Ascending aorta (tissue), 2 donors: ENCODE measurements around the gene RASSF10. TPM values are rescaled to one million over a fixed set of nuclear protein-coding genes. Genes with fewer than 3 reads are reported as not detected.

Experiments
- DNase-seq, 2 donors: peaks; one replicate each; pipeline ENCODE4 v3.0.0-alpha.2; 2019; ENCODE audit warnings: low spot score in 2 of 2
- H3K27ac ChIP-seq, 2 donors: fragments of 200-600 bp; sonication (generic); one replicate each; pipeline ENCODE4 v1.5.1; 2016 to 2017; ENCODE audit warnings: mild to moderate bottlenecking in 1 of 2
- H3K27me3 ChIP-seq: fragments of 200-600 bp; sonication (generic); one replicate; pipeline ENCODE4 v1.5.1; 2017
- H3K36me3 ChIP-seq, 2 donors: fragments of 200-600 bp; sonication (generic); one replicate each; pipeline ENCODE4 v1.5.1; 2016
- H3K4me1 ChIP-seq, 2 donors: fragments of 200-600 bp; sonication (generic); one replicate each; pipeline ENCODE4 v1.5.1; 2016 to 2017; ENCODE audit warnings: mild to moderate bottlenecking in 1 of 2
- H3K4me3 ChIP-seq, 2 donors: fragments of 200-600 bp; sonication (generic); one replicate each; pipeline ENCODE4 v1.5.1; 2016 to 2017; ENCODE audit warnings: mild to moderate bottlenecking in 1 of 2
- H3K9me3 ChIP-seq, 2 donors: fragments of 200-600 bp; sonication (generic); one replicate each; pipeline ENCODE4 v1.5.1; 2016
- intact Hi-C: fragments of 100-400 bp; cut with DNase I; formaldehyde crosslinking; loops from one replicate; pipeline ENCODE4 v1.15.1; 2023
- total RNA-seq: library from RNA; depleted of rRNA; stranded (reverse); fragments of >200 nt; gene quantifications from one replicate; pipeline ENCODE4 v1.1.0, GENCODE V29; 2016
- TF ChIP-seq, protein P1 (sequence below), 3 experiments: fragments of 200-600 bp in 2 of 3; fragments of 450-650 bp in 1 of 3; sonication (generic) in 2 of 3; IDR thresholded peaks; one replicate each; pipeline ENCODE4 v1.5.1; 2016 to 2019; ENCODE audit warnings: antibody characterized with exemption in 3 of 3, mild to moderate bottlenecking in 1 of 3, moderate library complexity in 1 of 3

Gene RASSF10
- total RNA-seq, 1 donor from 2014 or later, result not detected

DNA sequence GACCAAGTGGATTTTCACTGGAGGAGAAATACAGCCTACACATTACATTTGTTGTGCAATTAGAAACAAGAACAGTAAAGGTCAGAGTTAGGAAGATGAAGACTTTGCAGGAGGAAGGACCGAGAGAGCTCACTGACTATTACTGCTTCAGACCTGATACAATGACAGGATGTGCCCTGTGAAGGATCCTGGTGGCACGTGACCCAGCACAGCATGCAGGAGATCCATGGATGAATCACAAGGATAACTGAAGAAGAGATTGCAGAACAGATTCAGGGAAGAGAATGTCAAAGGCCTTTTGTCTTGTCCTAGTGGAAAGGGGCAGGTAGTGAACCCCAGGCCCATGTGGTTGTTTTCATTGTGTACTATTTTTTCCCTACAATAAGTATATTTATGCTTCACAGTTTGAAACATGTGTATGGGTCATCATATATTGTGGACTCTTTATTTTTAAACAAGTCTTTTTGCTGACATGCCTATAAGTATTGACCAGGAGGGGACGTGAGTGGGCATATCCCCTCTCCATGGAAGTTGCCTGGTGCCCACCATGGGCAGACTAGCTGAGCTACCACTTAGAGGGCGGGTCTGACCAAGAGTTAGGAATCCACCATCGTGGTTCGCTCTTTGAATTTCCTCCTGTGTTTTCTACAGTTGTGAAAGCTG is 44.3 kb downstream of the RASSF10 start:
- Histone ChIP-seq H3K27ac (no peak overlapping the region), H3K27me3 (no peaks in the 10 kb centered on the region), H3K4me1 (no peaks in the 10 kb centered on the region), H3K4me3 (no peak overlapping the region), H3K9me3 (no peaks in the 10 kb centered on the region), H3K36me3 (no peaks in the 10 kb centered on the region)
- intact Hi-C loops, result no loop called here
- TF ChIP-seq, protein P1, sequence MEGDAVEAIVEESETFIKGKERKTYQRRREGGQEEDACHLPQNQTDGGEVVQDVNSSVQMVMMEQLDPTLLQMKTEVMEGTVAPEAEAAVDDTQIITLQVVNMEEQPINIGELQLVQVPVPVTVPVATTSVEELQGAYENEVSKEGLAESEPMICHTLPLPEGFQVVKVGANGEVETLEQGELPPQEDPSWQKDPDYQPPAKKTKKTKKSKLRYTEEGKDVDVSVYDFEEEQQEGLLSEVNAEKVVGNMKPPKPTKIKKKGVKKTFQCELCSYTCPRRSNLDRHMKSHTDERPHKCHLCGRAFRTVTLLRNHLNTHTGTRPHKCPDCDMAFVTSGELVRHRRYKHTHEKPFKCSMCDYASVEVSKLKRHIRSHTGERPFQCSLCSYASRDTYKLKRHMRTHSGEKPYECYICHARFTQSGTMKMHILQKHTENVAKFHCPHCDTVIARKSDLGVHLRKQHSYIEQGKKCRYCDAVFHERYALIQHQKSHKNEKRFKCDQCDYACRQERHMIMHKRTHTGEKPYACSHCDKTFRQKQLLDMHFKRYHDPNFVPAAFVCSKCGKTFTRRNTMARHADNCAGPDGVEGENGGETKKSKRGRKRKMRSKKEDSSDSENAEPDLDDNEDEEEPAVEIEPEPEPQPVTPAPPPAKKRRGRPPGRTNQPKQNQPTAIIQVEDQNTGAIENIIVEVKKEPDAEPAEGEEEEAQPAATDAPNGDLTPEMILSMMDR (IDR thresholded peaks at IDR 0.05), result no peak
- no peak for DNase-seq

DNA sequence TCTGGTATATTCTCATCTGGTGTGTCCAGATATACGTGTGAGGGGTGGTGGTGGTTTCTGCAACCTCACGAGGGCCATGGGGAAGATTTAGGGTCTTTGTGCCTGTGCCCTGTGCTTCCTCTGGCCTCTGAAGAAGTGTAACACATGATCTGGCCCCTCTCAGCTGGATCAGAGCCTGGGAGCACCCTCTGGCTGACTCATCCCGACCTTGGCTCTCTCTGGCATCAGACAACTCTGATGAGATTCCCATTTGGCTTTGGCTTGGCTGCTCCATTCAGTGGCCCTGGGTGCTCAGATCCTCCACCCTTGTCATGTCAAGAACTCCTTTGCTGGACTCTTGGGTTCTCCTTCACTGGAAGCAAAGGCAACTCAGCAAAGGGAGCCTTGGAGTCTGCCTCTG is 45.2 kb downstream of the RASSF10 start:
- no peak overlapping the region for H3K4me3 ChIP-seq
- H3K9me3 ChIP-seq, result no peaks in the 10 kb centered on the region
- H3K27me3 ChIP-seq, result no peaks in the 10 kb centered on the region
- no peaks in the 10 kb centered on the region for H3K4me1 ChIP-seq
- H3K36me3 ChIP-seq, result no peaks in the 10 kb centered on the region
- TF ChIP-seq, protein P1 (IDR thresholded peaks at IDR 0.05), result no peak
- intact Hi-C loops, result no loop called here
- no peak for DNase-seq
- H3K27ac ChIP-seq, result no peak overlapping the region

DNA sequence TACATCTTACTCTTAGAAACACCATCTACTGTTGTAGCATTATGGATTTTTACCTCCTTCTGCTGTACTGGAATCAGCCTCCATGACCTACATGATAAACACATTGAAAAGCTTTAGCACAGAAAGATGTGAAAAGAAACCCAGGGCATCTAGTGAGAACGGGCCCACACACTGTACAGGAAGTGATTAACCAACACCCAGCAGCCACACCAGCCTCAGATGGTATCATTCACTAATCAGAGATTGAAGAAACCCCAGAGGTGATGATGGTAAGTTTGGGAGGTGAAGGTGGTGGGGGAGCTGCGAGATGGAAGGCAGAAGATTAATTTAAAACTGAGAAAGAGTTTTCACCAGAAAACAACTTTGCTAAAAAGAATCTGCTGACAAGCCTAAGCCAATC is 46.1 kb downstream of the RASSF10 start:
- Histone ChIP-seq H3K9me3 (no peaks in the 10 kb centered on the region), H3K4me3 (no peak overlapping the region), H3K27ac (no peak overlapping the region), H3K27me3 (no peaks in the 10 kb centered on the region), H3K4me1 (no peaks in the 10 kb centered on the region), H3K36me3 (no peaks in the 10 kb centered on the region)
- DNase-seq, result no peak
- TF ChIP-seq, protein P1 (IDR thresholded peaks at IDR 0.05), result no peak
- intact Hi-C loops, result no loop called here

DNA sequence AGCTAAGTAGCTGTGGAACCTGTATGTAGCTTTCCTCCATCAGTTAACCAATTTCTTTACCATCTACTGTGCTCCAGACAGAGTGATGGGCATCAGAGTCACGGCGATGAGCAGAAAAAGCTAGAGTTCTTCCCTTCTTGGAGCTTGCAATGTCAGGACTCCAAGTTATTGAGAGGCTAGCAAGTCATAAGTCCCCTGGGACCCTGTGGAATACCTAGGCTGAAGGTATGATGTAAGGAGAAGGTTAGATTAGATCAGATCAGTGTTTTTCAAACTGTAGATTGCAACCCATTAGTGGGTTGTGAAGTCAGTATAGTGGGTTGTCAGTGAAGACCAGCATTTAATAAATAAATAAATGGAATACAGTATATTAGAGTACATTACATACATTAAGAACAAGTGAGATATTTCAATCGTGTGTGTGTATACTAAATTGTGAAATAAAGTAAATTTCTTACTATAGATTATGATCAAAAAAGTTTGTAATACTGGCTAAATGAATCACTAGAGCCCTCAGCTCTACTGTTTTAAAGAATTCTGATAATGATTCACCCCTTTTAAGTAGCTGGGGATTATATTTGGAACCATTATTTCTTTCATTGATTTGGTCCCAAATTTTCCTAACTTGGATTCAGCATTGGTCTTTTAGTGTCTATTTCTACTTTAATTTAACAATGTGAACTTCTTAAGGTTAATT is 52.3 kb downstream of the RASSF10 start:
- no peak for DNase-seq
- no peaks in the 10 kb centered on the region for H3K4me1 ChIP-seq
- TF ChIP-seq, protein P1 (IDR thresholded peaks at IDR 0.05), result no peak
- H3K9me3 ChIP-seq, result no peaks in the 10 kb centered on the region
- no peak overlapping the region for H3K27ac ChIP-seq
- H3K4me3 ChIP-seq, result no peak overlapping the region
- no peaks in the 10 kb centered on the region for H3K27me3 ChIP-seq
- H3K36me3 ChIP-seq, result no peaks in the 10 kb centered on the region
- intact Hi-C loops, result no loop called here
